Fibroblast of skin of right quadriceps (primary cell): Measurements from ENCODE around the gene EHD4.

Experiments
- DNase-seq: peaks from one replicate; pipeline ENCODE4 v3.0.0-alpha.2; 2013

EHD4 gene

DNA sequence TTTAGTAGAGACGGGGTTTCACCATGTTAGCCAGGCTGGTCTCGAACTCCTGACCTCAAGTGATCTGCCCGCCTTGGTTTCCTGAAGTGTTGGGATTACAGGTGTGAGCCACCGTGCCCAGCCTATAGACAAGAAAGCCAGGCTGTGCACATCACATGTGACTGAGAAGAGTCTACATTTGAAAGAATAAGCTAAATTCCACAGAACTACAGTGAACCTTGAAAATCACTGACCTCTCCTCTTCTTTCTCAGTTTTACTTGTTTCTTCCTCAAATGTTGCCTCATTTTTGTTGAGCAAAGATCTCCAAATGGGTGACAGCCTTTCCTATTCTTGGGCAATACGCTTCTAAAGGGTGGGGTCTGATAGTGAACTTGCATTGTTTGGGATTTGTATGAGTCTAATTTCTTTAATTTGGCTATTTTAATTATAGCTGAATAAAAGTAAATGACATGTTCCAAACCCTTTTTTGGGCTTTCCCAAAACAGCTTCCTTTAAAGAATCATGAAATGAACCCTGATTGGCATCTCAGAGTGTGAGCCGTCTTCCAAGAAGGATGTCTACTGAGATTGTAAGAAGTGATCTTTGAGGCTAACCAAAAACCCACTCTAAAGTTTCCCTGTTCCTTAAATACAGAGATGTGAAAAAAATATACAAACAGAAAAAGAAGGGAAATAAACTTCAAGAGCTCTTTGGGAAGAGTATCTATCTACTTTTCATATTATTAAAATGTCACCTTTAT is 56.9 kb downstream of the EHD4 start:
- no peak for DNase-seq

DNA sequence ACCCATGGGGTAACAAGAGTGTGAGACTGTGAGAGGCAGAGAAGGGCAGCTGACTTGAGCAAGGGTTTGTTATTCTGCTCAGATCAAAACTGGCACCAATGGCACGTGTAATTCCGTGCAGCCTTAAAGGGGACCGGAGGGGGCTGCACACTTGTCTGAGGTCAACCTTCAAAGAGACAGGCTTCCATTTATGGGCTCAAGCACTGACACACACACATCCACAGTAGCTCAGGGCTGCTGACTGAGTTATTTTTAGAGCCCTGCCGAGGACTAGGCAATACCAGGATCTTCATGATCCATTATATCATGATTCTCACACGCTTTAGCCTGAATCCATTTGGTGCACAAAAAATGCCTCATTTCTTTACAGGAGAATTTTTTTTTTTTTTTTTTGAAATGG is 57.9 kb downstream of the EHD4 start:
- no peak for DNase-seq

DNA sequence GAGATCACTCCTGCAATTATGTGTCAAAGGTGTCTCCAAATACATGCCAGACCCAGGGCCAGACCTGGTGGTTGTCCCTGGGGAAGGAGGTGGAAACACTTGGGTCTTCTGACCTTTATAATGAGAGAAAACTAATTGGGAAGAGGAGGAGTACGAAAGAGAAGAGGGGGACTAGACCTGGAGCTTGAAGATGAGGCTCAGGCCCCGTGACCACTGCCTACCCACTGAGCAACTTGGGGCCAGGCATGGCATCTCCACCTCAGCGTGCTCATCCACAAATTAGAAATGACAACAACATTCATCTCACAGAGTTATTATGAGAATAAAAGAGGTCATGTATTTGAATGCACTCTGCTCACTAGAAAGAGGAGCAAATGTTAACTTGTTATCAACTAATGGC is 59.1 kb downstream of the EHD4 start:
- DNase-seq, result no peak

DNA sequence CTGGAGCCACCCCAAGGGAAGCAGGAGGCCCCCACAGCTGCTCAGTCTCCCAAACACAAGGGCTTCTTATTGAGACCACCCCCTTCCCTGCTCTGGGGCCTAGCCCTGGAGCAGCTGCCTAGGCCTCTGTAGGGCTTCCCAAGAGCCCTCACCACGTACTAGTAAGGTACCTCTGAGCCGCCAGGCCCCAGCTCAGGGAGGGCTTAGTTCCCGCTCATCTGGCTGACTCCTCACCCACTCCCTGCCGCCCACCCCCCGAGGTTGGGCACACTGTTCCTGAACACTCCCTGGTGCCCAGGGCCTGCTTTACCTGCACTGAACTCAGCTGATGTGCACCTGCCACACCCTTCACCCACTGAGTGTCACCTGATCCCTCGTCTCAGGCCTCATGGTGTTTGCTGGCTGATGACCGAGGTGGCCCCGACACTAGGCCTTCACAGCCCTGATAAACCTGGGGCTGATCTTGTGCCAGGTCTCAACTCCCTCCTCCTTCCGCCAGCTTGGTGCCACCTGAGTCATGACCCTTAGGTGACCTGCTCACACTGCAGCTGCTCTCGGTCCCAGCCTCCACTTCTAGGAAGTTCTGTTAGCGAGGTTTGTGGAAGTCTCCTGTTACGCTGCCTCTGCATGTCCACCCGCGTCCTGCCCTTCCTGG is 60.5 kb downstream of the EHD4 start:
- DNase-seq, result no peak

DNA sequence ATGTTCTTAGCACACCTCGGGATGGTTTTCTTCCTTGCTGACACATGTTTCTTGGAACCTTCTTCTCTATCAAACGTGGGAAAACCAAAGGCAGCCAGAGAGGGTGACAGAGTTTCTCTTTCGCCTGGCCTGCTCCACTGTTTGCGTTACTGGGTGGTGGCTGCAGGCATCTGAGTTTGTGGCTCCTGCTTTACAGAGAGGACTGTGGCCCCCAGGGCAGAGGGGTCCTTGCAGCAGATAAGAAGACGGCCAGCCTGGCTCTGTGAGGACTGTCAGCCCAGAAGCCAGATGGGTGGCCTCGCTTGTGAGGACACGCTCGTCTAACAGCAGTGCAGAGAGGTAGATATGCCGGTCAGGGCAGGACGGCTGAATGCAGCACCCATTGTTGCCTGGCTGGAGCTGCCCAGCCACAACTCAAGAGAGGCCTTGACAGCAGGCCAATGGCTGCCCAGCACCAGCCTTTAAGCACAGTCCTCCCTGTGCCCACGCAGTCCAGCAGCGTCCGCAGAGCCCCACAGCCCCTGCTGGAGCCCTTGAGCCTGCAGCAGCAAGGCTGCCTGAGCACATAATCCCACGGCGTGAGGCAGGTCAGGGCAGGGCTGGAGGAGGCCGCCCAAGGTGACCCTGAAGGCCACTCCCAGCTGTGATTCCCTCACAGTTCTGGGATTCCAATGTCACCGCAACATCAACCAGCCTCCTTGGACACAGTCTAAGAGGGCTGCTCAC is 63.5 kb downstream of the EHD4 start:
- DNase-seq, result no peak

DNA sequence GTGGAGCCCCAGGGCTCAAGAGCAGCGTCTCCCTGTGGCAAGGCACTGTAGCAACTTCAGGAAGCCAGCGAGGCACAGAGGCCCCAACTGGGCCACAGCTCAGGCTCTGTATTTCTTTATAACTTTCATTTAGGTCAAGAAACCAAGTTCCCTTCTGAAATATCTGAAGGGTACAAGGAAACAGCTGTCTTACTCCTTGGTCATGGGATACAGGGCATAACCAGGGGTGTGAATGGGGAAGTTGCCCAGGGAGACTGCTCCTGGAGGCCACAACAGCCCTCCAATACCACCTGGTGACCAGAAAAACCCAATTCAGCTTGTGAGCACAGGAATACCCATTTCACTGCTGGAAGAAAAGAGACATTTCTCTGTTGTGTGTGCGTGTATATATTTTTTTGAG is 65.2 kb downstream of the EHD4 start:
- no peak for DNase-seq

DNA sequence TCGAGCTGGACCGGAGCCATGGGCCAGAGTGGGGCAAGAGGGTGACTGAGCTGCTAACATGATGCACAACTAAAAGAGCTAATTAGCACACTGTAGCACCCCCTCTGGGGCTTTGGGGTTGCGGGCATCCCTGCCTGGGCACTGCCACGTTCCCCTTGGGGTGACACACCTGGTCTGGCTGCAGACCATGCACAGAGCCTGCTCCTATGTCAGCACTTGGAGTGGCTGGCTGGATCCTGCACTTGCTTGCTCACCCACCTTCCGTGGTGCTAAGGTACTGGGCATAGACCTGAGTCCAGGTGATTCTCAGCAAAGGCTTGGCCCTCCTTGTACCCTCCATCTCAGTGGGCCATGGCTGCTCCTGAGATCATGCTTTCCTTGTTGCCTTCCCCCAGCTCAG is 65.7 kb downstream of the EHD4 start:
- DNase-seq, result no peak

DNA sequence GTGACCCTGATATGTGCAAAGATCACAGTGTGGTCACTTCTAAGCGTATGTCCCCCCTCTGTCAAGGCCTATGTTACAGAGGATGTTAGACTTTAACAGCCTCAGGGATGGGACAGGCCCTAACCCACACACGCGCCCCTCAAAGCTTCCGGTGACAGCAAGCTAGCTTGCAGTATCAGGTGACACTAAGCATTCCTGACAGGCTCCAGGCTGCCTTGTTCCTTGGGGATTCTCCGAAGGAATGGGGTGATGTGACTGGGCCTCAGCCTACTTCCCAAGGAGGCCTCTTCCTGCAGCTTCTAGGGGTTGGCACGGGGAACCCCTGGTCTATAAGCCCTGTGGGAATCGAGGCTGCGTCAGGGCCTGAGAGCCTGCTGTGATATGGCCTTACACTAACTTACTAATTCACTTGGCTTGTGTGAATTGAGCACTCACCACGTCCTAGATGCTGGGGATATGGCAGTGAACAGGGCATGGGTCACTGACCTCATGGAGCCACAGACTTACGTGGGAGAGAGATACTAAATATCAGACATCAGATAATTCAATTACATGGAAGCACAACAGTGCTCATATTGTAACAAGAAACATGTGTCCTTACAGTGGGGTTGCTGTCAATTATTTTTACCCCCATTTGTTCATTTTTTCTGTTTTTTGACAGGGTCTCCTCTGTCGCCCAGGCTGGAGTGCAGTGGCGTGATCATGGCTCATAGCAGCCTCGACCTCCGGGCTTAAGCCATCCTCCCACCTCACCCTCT is 67.1 kb downstream of the EHD4 start:
- no peak for DNase-seq

DNA sequence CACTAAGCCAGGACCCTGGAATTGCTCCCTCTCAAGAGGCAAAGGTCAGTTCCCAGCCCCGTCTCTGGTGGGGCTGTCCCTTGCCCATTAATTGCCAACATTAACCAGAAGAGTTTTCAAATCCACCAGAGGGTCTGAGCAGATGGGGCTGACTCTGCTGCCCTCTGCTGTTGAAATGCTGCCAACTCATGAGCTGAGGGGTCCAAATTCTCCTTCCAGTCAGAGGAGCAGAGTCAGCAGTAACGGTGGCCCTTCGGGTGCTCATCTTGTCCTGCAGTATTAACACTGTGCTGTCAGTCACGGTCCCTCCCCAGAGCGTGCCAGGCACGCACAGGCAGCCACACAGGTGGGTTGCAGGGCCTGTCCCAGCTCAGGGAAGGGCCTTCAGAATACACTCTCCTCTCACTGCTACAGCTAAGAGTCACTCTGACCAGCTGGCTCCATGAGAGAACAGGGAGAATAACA is 67.8 kb downstream of the EHD4 start:
- peak; percentile 60 for DNase-seq

DNA sequence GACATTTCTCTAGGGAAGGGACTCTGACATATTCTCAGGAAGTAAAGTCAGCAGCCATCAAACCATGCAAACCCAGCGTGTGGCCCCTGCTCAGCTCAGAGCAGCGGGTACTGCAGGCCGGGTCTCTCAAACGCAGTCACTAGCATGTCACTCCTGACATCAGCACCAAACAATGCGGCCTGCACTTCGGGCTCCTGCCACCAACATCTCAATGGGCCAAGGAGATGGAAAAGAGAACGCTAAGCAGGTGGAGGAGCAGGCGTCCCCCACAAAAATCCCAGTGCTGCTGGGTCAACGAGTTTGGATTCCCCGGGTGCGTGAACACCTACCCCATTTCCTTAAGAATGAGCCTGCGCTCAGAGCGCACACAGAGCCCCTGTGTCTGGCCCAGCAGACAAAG is 68.6 kb downstream of the EHD4 start:
- no peak for DNase-seq

DNA sequence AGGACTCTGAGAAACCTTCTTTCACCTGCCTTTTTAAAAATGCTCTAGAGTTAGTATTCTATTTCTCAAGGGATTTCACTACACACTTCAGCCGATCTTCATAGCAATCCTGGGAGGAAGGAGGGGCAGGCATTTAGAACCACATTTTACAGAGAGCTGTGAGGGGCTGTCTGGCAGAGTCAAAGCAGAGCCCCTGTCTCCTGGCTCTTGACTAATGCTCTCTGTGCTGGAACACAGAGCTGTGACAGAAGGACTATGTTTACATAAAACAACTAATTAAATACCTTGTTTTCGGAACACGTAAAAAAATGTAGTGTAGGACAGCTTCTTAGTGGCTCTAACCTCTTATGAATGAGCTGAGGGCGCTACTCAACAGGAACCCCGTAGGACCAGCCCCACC is 70.9 kb downstream of the EHD4 start:
- no peak for DNase-seq

DNA sequence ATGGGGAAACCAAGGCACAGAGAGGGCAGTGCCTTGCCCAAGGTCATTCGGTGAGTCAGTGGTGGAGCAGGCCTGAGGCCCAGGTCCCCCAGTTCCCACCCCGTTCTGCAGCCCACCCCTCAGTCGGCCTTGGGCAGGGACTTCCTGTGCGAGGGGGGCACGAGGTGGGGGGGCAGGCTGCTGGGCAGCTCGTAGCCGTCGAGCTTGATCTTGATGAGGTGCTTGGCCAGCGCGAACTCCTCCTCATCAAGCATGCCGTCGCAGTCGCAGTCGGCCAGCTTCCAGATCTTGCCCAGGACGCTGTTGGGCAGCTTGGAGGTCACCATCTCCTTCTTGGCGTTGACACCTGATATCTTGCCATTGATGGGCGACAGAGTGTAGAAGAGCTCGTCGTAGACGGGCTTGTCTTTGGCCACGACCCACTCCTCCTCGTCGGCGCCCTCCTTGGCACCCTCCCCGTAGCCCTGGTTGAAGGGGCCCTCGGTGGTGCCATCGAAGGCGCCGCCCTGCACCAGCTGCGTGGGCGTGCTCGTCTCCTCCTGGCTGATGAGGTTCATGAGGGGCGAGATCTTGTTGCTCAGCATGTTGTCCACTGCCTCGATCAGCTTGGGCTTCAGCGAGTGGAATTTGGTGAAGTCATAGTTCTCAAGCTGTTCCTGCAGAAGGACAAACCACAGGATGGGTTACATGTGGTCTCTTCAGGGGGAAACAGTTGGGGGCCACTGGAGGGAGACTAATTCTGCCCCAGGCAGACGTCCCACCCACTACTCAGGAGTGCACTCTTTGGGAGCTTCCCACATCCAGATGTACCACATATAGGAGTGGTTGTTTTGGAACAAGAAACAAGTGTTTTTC is 71.6 kb downstream of the EHD4 start:
- no peak for DNase-seq

DNA sequence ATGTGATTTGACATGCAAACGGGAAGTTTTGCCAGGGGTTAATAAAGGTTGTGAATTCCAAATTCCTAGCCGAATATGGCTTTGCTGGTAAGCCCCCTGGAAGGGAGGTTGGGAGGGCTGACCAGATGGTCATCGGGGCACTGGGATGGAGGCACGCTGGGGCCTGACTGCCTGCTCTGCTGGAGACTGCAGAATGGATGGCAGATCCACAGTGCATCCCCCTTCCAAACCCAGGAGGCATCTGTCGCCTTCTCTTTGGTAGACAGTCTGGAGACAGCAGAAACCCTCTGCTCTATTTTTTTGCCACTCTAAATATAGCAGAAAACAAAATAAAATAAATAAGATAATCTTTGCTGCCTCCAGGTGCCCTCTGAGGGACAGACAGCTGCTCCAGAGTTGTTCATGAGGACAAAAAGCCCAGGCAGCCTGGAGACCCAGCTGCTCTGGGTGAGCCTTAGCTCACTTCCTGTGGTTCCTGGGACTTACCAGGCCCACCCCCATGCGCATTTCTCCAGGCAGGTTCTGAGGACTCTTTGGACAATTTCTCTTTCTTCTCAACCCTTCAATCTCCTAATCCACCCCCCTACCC is 72.4 kb downstream of the EHD4 start:
- no peak for DNase-seq

DNA sequence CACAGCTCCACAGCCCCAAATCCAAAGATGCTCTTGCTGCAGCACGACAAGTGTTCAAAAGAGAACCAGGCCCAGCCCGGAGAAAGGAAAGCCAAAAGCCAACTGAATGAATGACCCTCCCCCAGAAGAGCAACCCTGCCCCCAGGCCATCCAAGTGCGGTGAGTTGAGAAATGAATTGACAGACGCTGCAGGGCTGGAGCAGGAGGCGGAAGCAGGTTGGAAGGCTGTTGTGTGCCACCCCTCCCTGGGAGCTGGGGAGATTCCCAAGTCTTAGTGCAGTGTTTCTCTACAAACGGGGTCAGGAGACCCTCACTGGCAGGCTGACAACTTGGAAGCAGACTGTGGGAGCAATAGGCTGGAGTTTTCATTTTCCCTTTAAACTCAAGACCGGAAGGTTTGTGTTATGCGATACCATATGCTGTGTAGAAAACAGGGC is 75.0 kb downstream of the EHD4 start:
- DNase-seq, result no peak

DNA sequence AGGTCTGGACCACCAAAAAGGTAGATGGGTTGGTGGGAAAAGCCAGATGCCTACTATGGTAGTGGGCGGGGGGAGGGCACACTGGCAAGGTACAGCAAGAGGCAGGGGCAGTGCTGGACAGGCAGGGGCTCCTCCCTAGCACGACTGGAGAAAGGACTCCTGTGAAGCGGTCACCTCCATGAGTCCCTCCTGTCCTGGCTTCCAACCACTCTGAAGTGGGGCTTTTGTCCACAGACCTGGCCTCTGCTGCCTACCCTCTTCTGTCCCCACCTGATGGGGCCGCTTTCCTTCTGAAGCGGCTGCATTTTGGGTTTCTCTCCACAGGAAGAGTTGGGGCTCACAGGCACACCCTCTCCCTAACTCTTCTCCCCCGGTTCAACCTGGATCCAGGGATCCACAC is 75.8 kb downstream of the EHD4 start:
- no peak for DNase-seq

DNA sequence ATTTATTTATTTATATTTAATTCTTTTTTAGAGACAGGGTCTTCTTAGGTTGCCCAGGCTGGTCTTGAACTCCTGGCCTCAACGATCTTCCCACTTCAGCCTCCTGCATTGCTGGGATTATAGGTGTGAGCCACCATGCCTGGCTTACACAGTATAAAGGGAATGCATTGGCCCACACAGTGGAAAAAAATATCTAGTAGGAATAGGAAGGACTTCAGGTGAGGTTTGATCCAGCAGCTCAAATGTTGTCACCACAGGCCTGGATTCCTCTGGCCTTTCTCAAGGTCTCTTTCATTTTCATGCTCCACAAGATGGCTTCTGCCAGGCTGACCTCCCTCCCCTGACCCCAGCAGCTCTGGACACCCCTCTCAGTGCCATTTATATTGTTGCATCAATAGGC is 76.4 kb downstream of the EHD4 start:
- DNase-seq, result no peak

DNA sequence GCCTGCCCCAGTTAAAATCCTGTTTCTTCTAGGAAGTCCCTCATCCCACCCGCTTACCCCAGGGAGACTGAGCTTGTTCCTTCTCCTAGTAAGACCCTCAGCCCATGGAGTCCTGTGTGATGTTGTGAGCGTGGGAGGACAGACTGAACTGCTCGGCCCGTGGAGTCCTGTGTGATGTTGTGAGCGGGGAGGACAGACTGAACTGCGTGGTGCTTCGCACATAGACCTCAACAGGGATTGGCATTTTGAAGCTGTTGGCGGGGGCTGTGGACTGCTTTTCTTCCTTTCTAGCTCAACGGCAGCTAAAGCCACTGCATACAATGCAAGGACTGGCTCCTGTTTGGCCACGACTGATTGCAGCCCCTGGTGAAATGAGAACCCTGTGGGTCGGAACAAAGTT is 76.9 kb downstream of the EHD4 start:
- DNase-seq, result no peak

DNA sequence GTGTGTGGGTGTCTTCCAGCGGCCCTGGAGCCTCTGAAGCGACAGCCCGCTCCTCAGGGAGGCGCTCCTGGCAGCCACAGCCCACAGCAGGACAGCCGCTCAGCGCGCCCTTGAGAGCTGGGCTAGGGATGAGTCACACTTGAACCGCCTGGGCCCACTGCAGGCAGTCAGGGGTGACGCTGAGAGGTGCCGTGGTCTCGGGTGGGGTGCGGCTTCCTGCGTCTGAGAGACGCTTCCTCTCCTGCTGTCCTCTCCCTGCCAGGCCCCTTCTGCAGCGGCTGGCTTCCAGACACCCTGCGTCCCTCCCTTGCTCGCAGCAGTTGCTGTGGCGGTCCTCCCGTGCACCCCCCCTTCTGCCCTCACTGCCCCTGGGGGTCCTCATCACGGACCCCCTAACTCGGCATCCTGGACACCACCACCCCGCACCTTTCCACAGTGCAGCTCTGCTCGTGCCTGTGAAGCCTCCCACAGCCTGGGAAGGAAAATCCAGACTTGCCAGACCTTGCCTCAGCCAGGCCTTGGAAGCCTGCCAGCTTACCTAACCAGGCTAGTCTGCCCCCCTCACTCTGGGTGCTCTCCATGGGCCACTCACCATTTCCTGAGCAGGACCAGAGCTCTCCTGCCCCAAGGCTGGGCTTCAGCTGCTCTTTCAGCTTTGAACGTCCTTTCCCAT is 77.4 kb downstream of the EHD4 start:
- peak; percentile 79 for DNase-seq

DNA sequence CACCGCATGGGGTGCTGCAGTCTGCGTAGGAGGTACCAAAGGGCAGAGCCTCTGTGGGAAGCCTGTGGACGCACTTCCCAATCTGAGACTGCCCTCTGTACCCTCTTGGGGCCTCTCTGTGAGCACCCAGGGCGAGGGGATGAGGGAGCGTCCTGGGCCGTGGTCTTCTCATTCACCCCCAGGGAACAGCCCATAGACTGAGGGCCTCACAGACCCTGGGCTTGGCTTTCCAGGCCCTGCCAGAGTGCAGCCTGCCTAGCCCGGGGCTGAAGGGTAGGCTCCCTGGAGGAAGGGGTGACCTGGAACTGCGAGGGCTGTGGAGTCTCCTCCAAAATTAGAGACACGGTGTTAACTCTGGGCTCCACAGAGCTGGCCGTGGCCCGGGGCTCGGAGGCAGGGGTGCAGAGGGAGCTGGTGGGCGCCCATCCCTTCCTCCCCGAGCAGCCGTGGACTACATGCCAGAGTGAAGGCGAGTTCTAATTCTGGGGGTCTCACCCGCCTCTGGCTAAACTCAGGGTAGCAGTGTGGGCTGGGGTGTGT is 78.0 kb downstream of the EHD4 start:
- DNase-seq, result no peak

DNA sequence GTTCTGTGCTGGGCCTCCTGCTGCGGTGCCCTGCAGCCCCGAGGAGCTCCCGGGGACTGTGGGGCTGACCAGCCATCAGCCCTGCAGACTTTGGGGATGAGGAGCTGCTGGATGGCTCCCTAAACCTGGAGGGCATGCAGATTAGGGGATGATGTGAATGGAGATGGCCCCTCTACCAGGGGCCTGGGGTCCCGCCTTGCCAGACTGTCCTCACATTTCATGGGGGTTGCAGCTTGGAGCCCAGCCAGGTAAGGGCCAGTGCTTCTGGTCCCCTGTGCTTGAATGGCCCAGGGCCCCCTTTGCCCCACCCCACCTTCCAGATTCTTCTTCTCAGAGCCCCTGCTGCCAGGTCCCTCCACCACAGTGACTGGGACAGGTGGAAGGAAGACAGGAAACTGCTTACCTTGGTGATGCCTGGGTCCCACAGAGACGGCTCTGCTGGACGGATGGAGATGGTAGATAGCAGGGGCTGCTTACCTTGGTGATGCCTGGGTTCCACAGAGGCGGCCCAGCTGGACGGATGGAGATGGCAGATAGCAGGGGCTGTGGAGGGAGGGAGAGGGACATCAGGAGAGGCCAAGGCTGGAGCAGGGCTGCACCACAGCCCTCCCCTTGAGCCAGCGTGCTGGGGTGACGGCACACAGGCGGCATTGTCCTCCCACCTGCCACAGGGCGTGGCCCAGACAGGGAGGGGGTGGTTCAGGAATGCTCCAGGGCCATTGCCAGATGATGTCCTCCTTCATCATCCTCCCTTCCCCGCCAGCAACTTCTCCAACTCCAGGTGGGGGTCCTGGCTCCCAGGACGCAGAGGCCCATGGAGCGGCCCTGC is 78.7 kb downstream of the EHD4 start, which contains the start of gene SPTBN5:
Gene SPTBN5, minus strand, starts transcription at position 632 of the 829 bp plus-strand sequence. Its CDS starts 556 bp downstream, at position 76.
- DNase-seq, result no peak
